DMS153 (cell line): ENCODE data around the gene IL1R1.

Experiments
- DNase-seq: peaks from one replicate; lab custom pipeline; 2025; lab: John Stamatoyannopoulos, UW

Gene IL1R1

GRCh38 chr2:102204638-102205037 is 62.1 kb downstream of the IL1R1 start:
- DNase-seq = no peak

GRCh38 chr2:102206666-102207341 is 64.3 kb downstream of the IL1R1 start:
- no peak for DNase-seq

DNA sequence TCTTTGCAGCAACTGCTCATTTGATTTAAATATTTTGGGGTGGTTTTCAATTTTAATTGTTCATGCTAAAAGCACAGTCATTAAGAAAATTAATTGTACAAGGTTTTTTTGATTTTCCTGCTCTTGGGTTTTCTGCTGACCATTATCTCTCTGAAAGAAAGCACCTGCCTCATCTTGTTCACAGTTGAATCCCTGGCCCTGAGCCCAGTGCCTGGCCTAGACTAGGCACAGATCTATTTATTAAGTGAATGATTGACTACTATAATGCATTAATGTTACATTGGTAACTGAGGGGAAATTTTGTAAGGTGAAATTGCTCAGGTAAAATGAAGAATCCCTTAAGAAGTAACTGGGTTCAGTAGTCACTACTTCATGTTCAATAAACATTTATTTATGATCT is 66.2 kb downstream of the IL1R1 start:
- no peak for DNase-seq

DNA sequence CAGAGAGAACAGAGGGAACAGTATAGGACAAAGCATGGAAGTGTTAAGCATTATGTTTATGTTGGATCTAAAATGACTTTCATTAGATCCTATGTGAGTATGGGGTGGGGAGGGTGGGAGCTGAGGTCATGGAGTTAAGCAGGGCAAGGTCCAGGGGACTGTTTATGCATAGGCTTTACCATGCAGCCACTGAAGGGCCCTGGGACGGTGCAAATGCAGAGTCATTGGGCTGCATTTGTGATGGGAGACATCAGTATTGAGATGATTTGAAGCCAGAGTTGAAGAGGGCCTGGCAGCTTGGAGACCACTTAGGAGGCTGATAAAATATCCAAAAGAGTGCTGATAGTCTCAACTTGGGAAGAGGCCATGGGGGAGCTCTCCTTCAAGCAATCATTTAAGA is 66.9 kb downstream of the IL1R1 start:
- DNase-seq = no peak

DNA sequence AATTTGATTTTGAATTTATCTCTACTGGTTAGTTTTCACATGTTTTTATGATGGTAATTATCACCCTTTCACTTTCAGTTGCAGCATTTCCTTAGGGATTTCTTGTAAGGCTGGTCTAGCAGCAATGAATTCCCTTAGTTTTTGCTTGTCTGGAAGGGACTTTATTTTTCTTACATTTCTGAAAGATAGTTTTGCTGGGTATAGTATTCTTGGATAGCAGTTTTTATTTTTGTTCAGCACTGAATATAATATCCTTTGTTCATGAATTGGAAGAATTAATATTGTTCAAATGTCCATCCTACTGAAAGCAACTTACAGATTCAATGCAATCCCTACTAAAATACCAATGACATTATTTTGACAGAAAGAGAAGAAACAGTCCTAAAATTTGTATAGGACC is 74.5 kb downstream of the IL1R1 start:
- DNase-seq = no peak

DNA sequence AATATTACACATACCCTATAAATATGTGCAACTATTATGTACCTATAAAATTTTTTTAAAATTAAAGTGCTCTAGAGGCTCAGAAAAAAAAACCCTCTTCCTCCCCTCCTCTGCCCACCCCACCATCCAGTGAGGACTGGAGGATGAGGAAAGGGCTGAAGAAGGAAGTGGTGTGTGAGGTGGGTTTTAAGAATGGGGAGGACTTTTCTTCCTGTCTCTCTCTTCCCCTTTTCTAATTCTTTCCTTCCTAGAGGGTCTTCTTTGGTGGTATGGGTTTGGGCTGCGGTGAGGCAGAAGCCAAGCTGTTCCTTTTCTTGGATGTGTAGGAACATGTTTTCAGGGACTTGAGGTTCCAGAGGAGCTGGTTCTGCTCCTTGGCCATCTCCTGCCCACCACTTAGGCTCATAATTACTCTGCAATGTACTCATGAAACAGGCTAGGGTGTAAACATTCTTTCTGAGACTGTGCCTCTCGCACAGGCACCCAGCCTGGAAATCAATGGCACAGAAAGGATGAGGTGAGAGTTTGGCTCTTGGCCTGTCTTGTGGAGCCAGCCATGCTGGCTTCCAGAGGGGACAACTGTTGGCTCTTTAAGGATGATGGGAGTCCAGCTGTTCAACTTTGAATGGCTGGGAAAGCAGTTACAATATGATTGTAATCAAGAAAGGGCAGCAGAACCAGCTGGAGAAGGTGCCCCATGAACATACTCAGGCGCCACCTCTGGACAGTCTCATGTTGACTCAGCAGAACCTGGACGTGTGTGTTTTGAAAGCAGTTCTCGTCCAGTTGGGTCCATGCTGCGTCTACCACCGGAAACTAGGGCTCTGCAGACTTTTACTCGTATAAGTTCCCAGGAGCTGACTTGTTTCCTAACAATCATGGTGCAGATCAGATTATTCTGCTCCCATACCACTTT is 82.5 kb downstream of the IL1R1 start:
- DNase-seq = no peak

DNA sequence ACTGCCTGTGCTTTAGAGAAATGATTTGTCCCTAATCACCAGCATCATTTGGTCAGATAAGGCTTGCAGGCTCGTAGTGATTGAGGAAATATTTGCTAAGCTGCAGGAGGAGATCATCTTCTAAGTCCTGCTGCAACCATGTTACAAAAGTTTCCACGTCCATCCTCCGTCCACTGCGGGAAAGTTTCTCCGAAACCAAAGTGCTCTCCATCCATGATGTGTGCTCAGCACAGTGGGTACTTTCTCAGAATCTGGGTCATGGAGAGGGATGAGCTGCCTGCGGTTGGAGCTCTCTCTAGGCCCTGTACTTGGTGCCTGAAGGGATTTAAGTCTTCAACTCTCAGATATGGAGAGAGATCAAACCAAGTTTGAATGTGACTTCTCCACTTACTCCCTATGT is 83.6 kb downstream of the IL1R1 start:
- DNase-seq = no peak

- DNase-seq = peak; percentile 89
Observed at GRCh38 chr2:102226612-102227391, 84.3 kb downstream of the IL1R1 start.

DNA sequence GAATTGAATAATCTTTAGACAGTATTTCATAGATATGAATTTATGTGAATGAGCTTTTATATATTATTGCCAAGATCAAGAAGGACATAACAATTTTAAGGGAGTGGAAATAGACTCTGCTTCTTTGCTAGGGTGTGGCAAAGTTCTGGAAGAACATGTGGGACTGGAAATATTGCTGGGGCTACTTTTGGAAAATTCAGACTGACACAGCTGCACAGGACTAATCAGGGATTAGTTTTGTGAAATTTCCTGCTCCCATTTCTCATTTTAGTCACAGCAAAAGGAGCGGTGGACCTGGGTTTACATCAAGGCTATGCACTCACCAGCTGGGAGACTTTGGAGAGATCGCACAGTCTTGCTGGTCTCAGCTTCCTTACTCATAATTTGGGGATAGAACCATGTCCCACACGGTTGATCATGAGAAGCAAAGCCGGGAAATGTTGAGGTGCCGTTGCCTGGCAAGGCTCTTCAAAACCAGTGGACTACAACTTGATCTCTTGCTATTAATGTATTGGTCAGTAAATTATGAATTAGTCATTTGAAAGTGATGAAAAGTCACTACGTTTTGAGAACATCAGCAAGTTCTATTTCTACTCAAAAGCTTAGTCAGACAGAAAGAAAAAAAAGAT is 86.7 kb downstream of the IL1R1 start:
- DNase-seq = no peak
